Activated T-cell treated with anti-CD3 and anti-CD28 coated beads, Interleukin-2, amount 50 U/mL, for 72 hours (primary cell): Measurements from ENCODE around the gene RIPOR1. TPM values are rescaled to one million over a fixed set of nuclear protein-coding genes. Genes with fewer than 3 reads are reported as not detected.
A peak's percentile ranks its signal among the peaks of the same experiment; 100 is the strongest.

ENCODE experiments used
- ATAC-seq, 2 donors: fragments of 150-1000 bp; cut with Tn5 transposase; replicated peaks in 1 of 2; 2 replicates each; pipeline ENCODE4 v1.10.0; 2021; ENCODE audit warnings: moderate library complexity in 2 of 2, mild to moderate bottlenecking in 1 of 2
- DNase-seq, 2 donors: peaks; one replicate each; pipeline ENCODE4 v3.0.0; 2021 to 2022; ENCODE audit warnings: mixed read lengths in 1 of 2
- H3K27ac Mint-ChIP-seq: one replicate; pipeline ENCODE4 v1.8.0; 2022; ENCODE audit warnings: mild to moderate bottlenecking, moderate library complexity, mixed read lengths
- H3K27me3 Mint-ChIP-seq: one replicate; pipeline ENCODE4 v1.8.0; 2022; ENCODE audit warnings: low read depth, mixed read lengths
- H3K36me3 Mint-ChIP-seq, 2 donors: one replicate each; pipeline ENCODE4 v1.8.0; 2022; ENCODE audit warnings: mixed read lengths in 2 of 2, mild to moderate bottlenecking in 1 of 2; ENCODE audit not compliant: insufficient read depth in 2 of 2
- H3K4me1 Mint-ChIP-seq: one replicate; pipeline ENCODE4 v1.8.0; 2022; ENCODE audit warnings: low read depth, mixed read lengths
- H3K4me3 Mint-ChIP-seq, 2 donors: one replicate each; pipeline ENCODE4 v1.8.0; 2022; ENCODE audit warnings: mild to moderate bottlenecking in 2 of 2, mixed read lengths in 2 of 2, moderate library complexity in 2 of 2
- H3K9me3 Mint-ChIP-seq, 2 donors: one replicate each; pipeline ENCODE4 v1.8.0; 2022; ENCODE audit warnings: mixed read lengths in 2 of 2
- total RNA-seq, 2 donors: library from RNA; stranded (reverse); gene quantifications; one replicate each; pipeline ENCODE4 v1.2.3, GENCODE V29; 2022

Gene RIPOR1
- total RNA-seq, 2 donors from 2014 or later: 34.2 to 54.6 TPM

GRCh38 chr16:67545665-67546024, 17.0 kb downstream of the RIPOR1 start:
- Mint-ChIP-seq H3K9me3 (no peaks in the 10 kb centered on the region), H3K4me3 (no peak overlapping the region), H3K36me3 (peaks cover 4 to 11% of the 10 kb centered on the region in 2 donors), H3K27me3 (no peaks in the 10 kb centered on the region), H3K4me1 (peaks cover 59% of the 10 kb centered on the region), H3K27ac (no peak overlapping the region)
- DNase-seq (no peak), ATAC-seq (no peak)

GRCh38 chr16:67546091-67546501, 17.5 kb downstream of the RIPOR1 start:
- H3K4me3 Mint-ChIP-seq: no peak overlapping the region
- no peaks in the 10 kb centered on the region for H3K9me3 Mint-ChIP-seq
- no peaks in the 10 kb centered on the region for H3K27me3 Mint-ChIP-seq
- DNase-seq (no peak), ATAC-seq (no peak)
- H3K27ac Mint-ChIP-seq: no peak overlapping the region
- peaks cover 56% of the 10 kb centered on the region for H3K4me1 Mint-ChIP-seq
- H3K36me3 Mint-ChIP-seq: peaks cover 4 to 10% of the 10 kb centered on the region in 2 donors

GRCh38 chr16:67546761-67547422, 18.3 kb downstream of the RIPOR1 start:
- H3K4me1 Mint-ChIP-seq: peaks cover 48% of the 10 kb centered on the region
- H3K4me3 Mint-ChIP-seq: peak overlapping the region; percentile 14 to 50
- no peaks in the 10 kb centered on the region for H3K9me3 Mint-ChIP-seq
- ATAC-seq (peak; percentile 41 to 49), DNase-seq (peak; percentile 77)
- H3K36me3 Mint-ChIP-seq: peaks cover 4 to 7% of the 10 kb centered on the region in 2 donors
- peak overlapping the region; percentile 37 for H3K27ac Mint-ChIP-seq
- no peaks in the 10 kb centered on the region for H3K27me3 Mint-ChIP-seq

- Mint-ChIP-seq H3K27me3 (no peaks in the 10 kb centered on the region), H3K4me1 (peaks cover 44% of the 10 kb centered on the region), H3K4me3 (peak overlapping the region; percentile 50 to 57), H3K9me3 (no peaks in the 10 kb centered on the region), H3K36me3 (peaks cover 0 to 6% of the 10 kb centered on the region in 2 donors), H3K27ac (peak overlapping the region; percentile 95)
- ATAC-seq (peak in 1 of 2 donors; percentile 18), DNase-seq (no peak)
Measured at GRCh38 chr16:67547423-67548264, 19.0 kb downstream of the RIPOR1 start.

- no peaks in the 10 kb centered on the region for H3K9me3 Mint-ChIP-seq
- no peaks in the 10 kb centered on the region for H3K27me3 Mint-ChIP-seq
- peak; percentile 17 to 21 for ATAC-seq
- peak overlapping the region; percentile 16 for H3K27ac Mint-ChIP-seq
- H3K36me3 Mint-ChIP-seq: peaks cover 0 to 6% of the 10 kb centered on the region in 2 donors
- peaks cover 45% of the 10 kb centered on the region for H3K4me1 Mint-ChIP-seq
- no peak overlapping the region for H3K4me3 Mint-ChIP-seq
- DNase-seq: no peak
Measured at GRCh38 chr16:67548265-67549126, 19.9 kb downstream of the RIPOR1 start.

GRCh38 chr16:67549240-67549639, 20.6 kb downstream of the RIPOR1 start:
- Mint-ChIP-seq H3K36me3 (peaks cover 0 to 3% of the 10 kb centered on the region in 2 donors), H3K27me3 (no peaks in the 10 kb centered on the region), H3K4me1 (peaks cover 45% of the 10 kb centered on the region), H3K4me3 (no peak overlapping the region), H3K9me3 (no peaks in the 10 kb centered on the region), H3K27ac (no peak overlapping the region)
- DNase-seq (no peak), ATAC-seq (no peak)

- H3K9me3 Mint-ChIP-seq: no peaks in the 10 kb centered on the region
- peaks cover 46% of the 10 kb centered on the region for H3K4me1 Mint-ChIP-seq
- H3K27me3 Mint-ChIP-seq: no peaks in the 10 kb centered on the region
- H3K36me3 Mint-ChIP-seq: peaks cover 0 to 3% of the 10 kb centered on the region in 2 donors
- ATAC-seq (no peak), DNase-seq (no peak)
- H3K4me3 Mint-ChIP-seq: no peak overlapping the region
- no peak overlapping the region for H3K27ac Mint-ChIP-seq
Measured at GRCh38 chr16:67549936-67550335, 21.3 kb downstream of the RIPOR1 start.

- DNase-seq (no peak), ATAC-seq (no peak)
- Mint-ChIP-seq H3K9me3 (no peaks in the 10 kb centered on the region), H3K36me3 (peaks cover 0 to 2% of the 10 kb centered on the region in 2 donors), H3K4me1 (peaks cover 57% of the 10 kb centered on the region), H3K27me3 (no peaks in the 10 kb centered on the region), H3K27ac (no peak overlapping the region), H3K4me3 (no peak overlapping the region)
Measured at GRCh38 chr16:67551091-67551490, 22.5 kb downstream of the RIPOR1 start.

- ATAC-seq: no peak
- Mint-ChIP-seq H3K36me3 (peaks cover 0 to 1% of the 10 kb centered on the region in 2 donors), H3K9me3 (no peaks in the 10 kb centered on the region), H3K4me3 (no peak overlapping the region), H3K4me1 (peaks cover 60% of the 10 kb centered on the region), H3K27me3 (no peaks in the 10 kb centered on the region), H3K27ac (peak overlapping the region; percentile 22)
- no peak for DNase-seq
Measured at GRCh38 chr16:67551972-67552371, 23.3 kb downstream of the RIPOR1 start.

GRCh38 chr16:67552476-67552875, 23.8 kb downstream of the RIPOR1 start:
- DNase-seq (no peak), ATAC-seq (no peak)
- Mint-ChIP-seq H3K27ac (peak overlapping the region; percentile 39), H3K27me3 (no peaks in the 10 kb centered on the region), H3K9me3 (no peaks in the 10 kb centered on the region), H3K4me1 (peaks cover 60% of the 10 kb centered on the region), H3K36me3 (peaks cover 0 to 1% of the 10 kb centered on the region in 2 donors), H3K4me3 (no peak overlapping the region)

- ATAC-seq: peak; percentile 92 to 93
- peak in 1 of 2 donors; percentile 25 for DNase-seq
- peaks cover 0 to 2% of the 10 kb centered on the region in 2 donors for H3K9me3 Mint-ChIP-seq
- peak overlapping the region; percentile 57 to 84 for H3K4me3 Mint-ChIP-seq
- peaks cover 1 to 2% of the 10 kb centered on the region in 2 donors for H3K36me3 Mint-ChIP-seq
- H3K27me3 Mint-ChIP-seq: no peaks in the 10 kb centered on the region
- H3K4me1 Mint-ChIP-seq: peaks cover 65% of the 10 kb centered on the region
- peak overlapping the region; percentile 97 for H3K27ac Mint-ChIP-seq
Measured at GRCh38 chr16:67555795-67556212, 27.2 kb downstream of the RIPOR1 start.

GRCh38 chr16:67558859-67559258, 30.2 kb downstream of the RIPOR1 start:
- Mint-ChIP-seq H3K27ac (no peak overlapping the region), H3K4me1 (peaks cover 63% of the 10 kb centered on the region), H3K9me3 (peaks cover 0 to 2% of the 10 kb centered on the region in 2 donors), H3K36me3 (peaks cover 1 to 3% of the 10 kb centered on the region in 2 donors), H3K27me3 (no peaks in the 10 kb centered on the region), H3K4me3 (no peak overlapping the region)
- ATAC-seq (no peak), DNase-seq (no peak)
